ENCODE results near the gene BBS1. TPM values are rescaled to one million over a fixed set of nuclear protein-coding genes. Genes with fewer than 3 reads are reported as not detected.

The BBS1 gene
- total RNA-seq, 1 donor from 2014 or later, result 41.4 TPM

GRCh38 chr11:66484806-66485380 lies 25.5 kb upstream of the BBS1 start:
- ATAC-seq, result no peak
- H3K4me3 ChIP-seq, result no peak overlapping the region
- intact Hi-C loops (cut with DNase I), result no loop called here
- H3K27me3 ChIP-seq (ENCODE audit: low read depth), result no peaks in the 10 kb centered on the region
- H3K27ac ChIP-seq, result no peak overlapping the region
- no peaks in the 10 kb centered on the region for H3K9me3 ChIP-seq
- no peak for TF ChIP-seq CTCF (IDR thresholded peaks at IDR 0.05)
- H3K36me3 ChIP-seq, result peaks cover 66% of the 10 kb centered on the region
- no peak for DNase-seq
- peaks cover 8% of the 10 kb centered on the region for H3K4me1 ChIP-seq

GRCh38 chr11:66488957-66489356 lies 21.5 kb upstream of the BBS1 start:
- intact Hi-C loops (cut with DNase I), result no loop called here
- H3K27ac ChIP-seq, result no peak overlapping the region
- no peaks in the 10 kb centered on the region for H3K4me1 ChIP-seq
- TF ChIP-seq CTCF (IDR thresholded peaks at IDR 0.05), result no peak
- ATAC-seq (no peak), DNase-seq (no peak)
- H3K4me3 ChIP-seq, result no peak overlapping the region
- H3K27me3 ChIP-seq (ENCODE audit: low read depth), result no peaks in the 10 kb centered on the region
- no peaks in the 10 kb centered on the region for H3K9me3 ChIP-seq
- H3K36me3 ChIP-seq, result peaks cover 87% of the 10 kb centered on the region

GRCh38 chr11:66489636-66490035 lies 20.8 kb upstream of the BBS1 start:
- Histone ChIP-seq H3K4me1 (no peaks in the 10 kb centered on the region), H3K36me3 (peaks cover 88% of the 10 kb centered on the region), H3K9me3 (no peaks in the 10 kb centered on the region), H3K27ac (no peak overlapping the region), H3K27me3 (ENCODE audit: low read depth) (no peaks in the 10 kb centered on the region), H3K4me3 (no peak overlapping the region)
- ATAC-seq, result no peak
- TF ChIP-seq CTCF (IDR thresholded peaks at IDR 0.05), result no peak
- no peak for DNase-seq
- intact Hi-C loops (cut with DNase I), result no loop called here

GRCh38 chr11:66491315-66491935 lies 19.0 kb upstream of the BBS1 start:
- TF ChIP-seq CTCF (IDR thresholded peaks at IDR 0.05), result no peak
- DNase-seq, result no peak
- H3K9me3 ChIP-seq, result no peaks in the 10 kb centered on the region
- H3K4me3 ChIP-seq, result no peak overlapping the region
- H3K36me3 ChIP-seq, result peaks cover 80% of the 10 kb centered on the region
- intact Hi-C loops (cut with DNase I), result no loop called here
- no peak for ATAC-seq
- no peak overlapping the region for H3K27ac ChIP-seq
- no peaks in the 10 kb centered on the region for H3K4me1 ChIP-seq
- H3K27me3 ChIP-seq (ENCODE audit: low read depth), result no peaks in the 10 kb centered on the region

GRCh38 chr11:66492161-66492865 lies 18.1 kb upstream of the BBS1 start:
- Histone ChIP-seq H3K36me3 (peaks cover 82% of the 10 kb centered on the region), H3K27ac (no peak overlapping the region), H3K4me1 (no peaks in the 10 kb centered on the region), H3K4me3 (no peak overlapping the region), H3K9me3 (no peaks in the 10 kb centered on the region), H3K27me3 (ENCODE audit: low read depth) (no peaks in the 10 kb centered on the region)
- ATAC-seq (no peak), DNase-seq (no peak)
- intact Hi-C loops (cut with DNase I), result no loop called here
- no peak for TF ChIP-seq CTCF (IDR thresholded peaks at IDR 0.05)
